Measurements from ENCODE around the gene HOXC5. TPM values are rescaled to one million over a fixed set of nuclear protein-coding genes. Genes with fewer than 3 reads are reported as not detected.
A peak's percentile ranks its signal among the peaks of the same experiment; 100 is the strongest.

Gene HOXC5
- total RNA-seq, 3 donors from 2014 or later: not detected

DNA sequence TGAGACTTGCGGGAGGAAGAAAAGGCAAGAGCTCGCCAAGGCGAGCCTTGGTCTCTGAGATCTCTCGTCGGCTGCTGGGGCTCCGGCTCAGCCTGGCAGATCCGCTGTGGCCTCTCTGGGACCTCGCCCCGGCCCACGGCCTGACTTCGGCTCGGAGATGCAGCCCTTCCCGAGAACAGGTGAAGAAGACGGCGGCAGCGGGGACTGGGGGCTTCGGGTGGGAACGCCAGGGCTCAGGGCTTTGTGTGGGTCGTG, 38.9 kb upstream of the HOXC5 start:
- peak in 1 of 3 donors; percentile 37 for DNase-seq
- ATAC-seq: no peak

DNA sequence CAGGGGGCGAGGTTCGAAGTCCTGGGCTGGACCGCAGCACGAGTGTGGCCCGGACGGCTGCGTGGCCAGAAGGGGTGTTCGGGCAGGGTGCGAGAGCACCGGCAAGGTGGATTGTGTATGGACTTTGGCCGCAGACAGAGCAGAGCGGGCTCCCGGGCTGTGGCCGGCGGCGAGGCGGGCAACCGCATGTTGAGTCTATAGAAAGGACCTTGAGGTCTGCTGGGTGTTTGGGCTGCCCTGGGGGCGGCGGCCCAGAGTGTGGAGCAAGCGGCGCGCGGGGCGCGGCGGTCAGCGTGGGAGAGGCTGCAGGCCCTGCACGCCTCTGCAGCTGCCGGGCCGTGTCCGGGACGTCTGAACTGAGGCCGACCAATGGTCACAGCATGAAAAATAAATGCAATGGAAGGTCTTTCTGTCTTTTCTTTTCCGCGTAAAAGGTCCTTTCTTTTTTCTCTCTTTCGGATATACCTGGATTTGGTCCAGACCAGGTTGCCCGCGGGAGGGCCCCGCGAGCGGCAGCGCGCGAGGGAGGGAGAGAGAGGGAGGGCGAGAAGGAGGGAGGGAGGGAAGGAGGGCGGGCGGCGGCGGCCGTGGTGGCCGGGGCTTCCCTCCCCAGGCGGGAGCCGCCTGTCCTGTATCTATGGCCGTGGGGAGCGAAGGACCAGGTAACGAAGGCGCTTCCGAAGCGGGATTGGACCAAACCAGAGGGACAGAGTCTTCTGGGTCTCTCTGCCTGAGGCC, 38.4 kb upstream of the HOXC5 start:
- no peaks in the 10 kb centered on the region for H3K9me3 ChIP-seq
- DNase-seq (peak in 1 of 3 donors; percentile 38), ATAC-seq (peak; percentile 9)
- no peaks in the 10 kb centered on the region for H3K36me3 ChIP-seq (ENCODE audit: low read depth)
- TF ChIP-seq, protein P1, sequence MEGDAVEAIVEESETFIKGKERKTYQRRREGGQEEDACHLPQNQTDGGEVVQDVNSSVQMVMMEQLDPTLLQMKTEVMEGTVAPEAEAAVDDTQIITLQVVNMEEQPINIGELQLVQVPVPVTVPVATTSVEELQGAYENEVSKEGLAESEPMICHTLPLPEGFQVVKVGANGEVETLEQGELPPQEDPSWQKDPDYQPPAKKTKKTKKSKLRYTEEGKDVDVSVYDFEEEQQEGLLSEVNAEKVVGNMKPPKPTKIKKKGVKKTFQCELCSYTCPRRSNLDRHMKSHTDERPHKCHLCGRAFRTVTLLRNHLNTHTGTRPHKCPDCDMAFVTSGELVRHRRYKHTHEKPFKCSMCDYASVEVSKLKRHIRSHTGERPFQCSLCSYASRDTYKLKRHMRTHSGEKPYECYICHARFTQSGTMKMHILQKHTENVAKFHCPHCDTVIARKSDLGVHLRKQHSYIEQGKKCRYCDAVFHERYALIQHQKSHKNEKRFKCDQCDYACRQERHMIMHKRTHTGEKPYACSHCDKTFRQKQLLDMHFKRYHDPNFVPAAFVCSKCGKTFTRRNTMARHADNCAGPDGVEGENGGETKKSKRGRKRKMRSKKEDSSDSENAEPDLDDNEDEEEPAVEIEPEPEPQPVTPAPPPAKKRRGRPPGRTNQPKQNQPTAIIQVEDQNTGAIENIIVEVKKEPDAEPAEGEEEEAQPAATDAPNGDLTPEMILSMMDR (IDR thresholded peaks at IDR 0.05): no peak
- peaks cover 28% of the 10 kb centered on the region for H3K4me1 ChIP-seq (ENCODE audit: low read depth)
- intact Hi-C loops (cut with DNase I, micrococcal nuclease): no loop called here
- H3K4me3 ChIP-seq: no peak overlapping the region

More for the DNA sequence above, 38.9 kb upstream of the HOXC5 start:
- intact Hi-C loops (cut with DNase I, micrococcal nuclease): no loop called here
- no peaks in the 10 kb centered on the region for H3K36me3 ChIP-seq (ENCODE audit: low read depth)
- no peaks in the 10 kb centered on the region for H3K9me3 ChIP-seq
- peaks cover 30% of the 10 kb centered on the region for H3K4me1 ChIP-seq (ENCODE audit: low read depth)
- TF ChIP-seq, protein P1 (IDR thresholded peaks at IDR 0.05): no peak
- no peak overlapping the region for H3K4me3 ChIP-seq

- TF ChIP-seq, protein P1 (IDR thresholded peaks at IDR 0.05): no peak
- H3K4me3 ChIP-seq: no peak overlapping the region
- H3K9me3 ChIP-seq: no peaks in the 10 kb centered on the region
- peaks cover 30% of the 10 kb centered on the region for H3K4me1 ChIP-seq (ENCODE audit: low read depth)
- peak in 1 of 3 donors; percentile 30 for DNase-seq
- H3K36me3 ChIP-seq (ENCODE audit: low read depth): no peaks in the 10 kb centered on the region
- ATAC-seq: peak; percentile 6
- intact Hi-C loops (cut with DNase I, micrococcal nuclease): no loop called here
These were observed 37.9 kb upstream of the HOXC5 start for GRCh38 chr12:53995002-53995377.

GRCh38 chr12:53995378-53996239, 37.2 kb upstream of the HOXC5 start:
- Histone ChIP-seq H3K9me3 (no peaks in the 10 kb centered on the region), H3K36me3 (ENCODE audit: low read depth) (no peaks in the 10 kb centered on the region), H3K4me3 (no peak overlapping the region), H3K4me1 (ENCODE audit: low read depth) (peaks cover 34% of the 10 kb centered on the region)
- intact Hi-C loops (cut with DNase I, micrococcal nuclease): no loop called here
- TF ChIP-seq, protein P1 (IDR thresholded peaks at IDR 0.05): no peak
- DNase-seq (peak; percentile 13 to 51 (median 33)), ATAC-seq (peak; percentile 57)

GRCh38 chr12:53996240-53997203, 36.3 kb upstream of the HOXC5 start:
- peaks cover 32% of the 10 kb centered on the region for H3K4me1 ChIP-seq (ENCODE audit: low read depth)
- ATAC-seq (no peak), DNase-seq (no peak)
- TF ChIP-seq, protein P1 (IDR thresholded peaks at IDR 0.05): no peak
- intact Hi-C loops (cut with DNase I, micrococcal nuclease): no loop called here
- no peaks in the 10 kb centered on the region for H3K36me3 ChIP-seq (ENCODE audit: low read depth)
- H3K9me3 ChIP-seq: no peaks in the 10 kb centered on the region
- no peak overlapping the region for H3K4me3 ChIP-seq

Measured in mucosa of descending colon (tissue), 3 donors.